Measurements from ENCODE around the gene RPUSD1.

DNA sequence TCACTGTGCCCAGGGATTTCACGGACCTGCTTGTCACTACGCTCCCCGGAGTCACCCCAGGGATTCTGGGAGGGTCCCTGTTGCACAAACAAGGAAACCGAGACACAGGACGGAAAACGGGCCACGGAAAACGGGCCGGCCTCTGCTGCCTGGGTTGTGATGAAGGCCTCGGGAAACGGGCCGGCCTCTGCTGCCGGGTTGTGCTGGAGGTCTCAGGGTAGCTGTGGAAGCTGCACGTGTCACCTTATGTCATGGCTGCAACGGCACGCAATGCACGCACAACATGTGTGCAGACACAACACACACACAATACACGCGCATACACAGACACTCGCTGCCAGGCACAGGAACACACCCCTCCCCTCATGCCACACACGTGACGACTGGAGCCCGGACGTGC lies 39.3 kb upstream of the RPUSD1 start:
- TF ChIP-seq, protein P1, sequence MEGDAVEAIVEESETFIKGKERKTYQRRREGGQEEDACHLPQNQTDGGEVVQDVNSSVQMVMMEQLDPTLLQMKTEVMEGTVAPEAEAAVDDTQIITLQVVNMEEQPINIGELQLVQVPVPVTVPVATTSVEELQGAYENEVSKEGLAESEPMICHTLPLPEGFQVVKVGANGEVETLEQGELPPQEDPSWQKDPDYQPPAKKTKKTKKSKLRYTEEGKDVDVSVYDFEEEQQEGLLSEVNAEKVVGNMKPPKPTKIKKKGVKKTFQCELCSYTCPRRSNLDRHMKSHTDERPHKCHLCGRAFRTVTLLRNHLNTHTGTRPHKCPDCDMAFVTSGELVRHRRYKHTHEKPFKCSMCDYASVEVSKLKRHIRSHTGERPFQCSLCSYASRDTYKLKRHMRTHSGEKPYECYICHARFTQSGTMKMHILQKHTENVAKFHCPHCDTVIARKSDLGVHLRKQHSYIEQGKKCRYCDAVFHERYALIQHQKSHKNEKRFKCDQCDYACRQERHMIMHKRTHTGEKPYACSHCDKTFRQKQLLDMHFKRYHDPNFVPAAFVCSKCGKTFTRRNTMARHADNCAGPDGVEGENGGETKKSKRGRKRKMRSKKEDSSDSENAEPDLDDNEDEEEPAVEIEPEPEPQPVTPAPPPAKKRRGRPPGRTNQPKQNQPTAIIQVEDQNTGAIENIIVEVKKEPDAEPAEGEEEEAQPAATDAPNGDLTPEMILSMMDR (IDR thresholded peaks at IDR 0.05; ENCODE audit: extremely low read depth in 1 of 2, insufficient read depth in 1 of 2, low read depth in 1 of 2, low read length in 2 of 2) = no peak
- TF ChIP-seq POLR2A (IDR thresholded peaks at IDR 0.05; ENCODE audit: low read depth, low read length) (no peak), POLR2AphosphoS5 (IDR thresholded peaks at IDR 0.05; ENCODE audit: insufficient read depth, low read depth, low read length) (no peak), EZH2 (IDR thresholded peaks at IDR 0.05; ENCODE audit: borderline replicate concordance, low read depth, low read length, severe bottlenecking) (no peak), GATA2 (IDR thresholded peaks at IDR 0.05; ENCODE audit: insufficient read depth, insufficient read length, low read depth, low read length) (no peak)
- TF ChIP-seq, protein P2, sequence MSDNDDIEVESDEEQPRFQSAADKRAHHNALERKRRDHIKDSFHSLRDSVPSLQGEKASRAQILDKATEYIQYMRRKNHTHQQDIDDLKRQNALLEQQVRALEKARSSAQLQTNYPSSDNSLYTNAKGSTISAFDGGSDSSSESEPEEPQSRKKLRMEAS (IDR thresholded peaks at IDR 0.05; ENCODE audit: insufficient read depth, insufficient read length) = no peak
